Choroid plexus epithelial cell (primary cell): Measurements from ENCODE around the gene TSHR.
"Not testable (repeated sequence)": the region's sequence is repeated elsewhere in the genome, so short reads cannot be mapped to it uniquely, and the experiment has no call there.

Experiments
- DNase-seq: peaks from one replicate; pipeline ENCODE4 v3.0.0-alpha.2; 2010; ENCODE audit warnings: low read depth
- H3K4me3 ChIP-seq: 2 replicates; pipeline ENCODE4 v1.5.1; 2011; ENCODE audit warnings: low read depth, mild to moderate bottlenecking, control low read depth, low read length, moderate library complexity
- CTCF ChIP-seq: conservative IDR thresholded peaks from 2 replicates; pipeline ENCODE4 v1.5.1; 2011; ENCODE audit warnings: low read depth, mild to moderate bottlenecking, control low read depth, inconsistent platforms, low read length, moderate library complexity

The TSHR gene

GRCh38 chr14:81105378-81105777 lies 150.0 kb downstream of the TSHR start:
- no peak for DNase-seq
- no peak for TF ChIP-seq CTCF
- H3K4me3 ChIP-seq = no peak overlapping the region

GRCh38 chr14:81105961-81106360 lies 150.5 kb downstream of the TSHR start:
- DNase-seq = no peak
- TF ChIP-seq CTCF = no peak
- H3K4me3 ChIP-seq = no peak overlapping the region

- H3K4me3 ChIP-seq = no peak overlapping the region
- DNase-seq = no peak
- TF ChIP-seq CTCF = no peak
Observed at GRCh38 chr14:81110186-81110585, 154.8 kb downstream of the TSHR start.

- DNase-seq = no peak
- H3K4me3 ChIP-seq = no peak overlapping the region
- TF ChIP-seq CTCF = no peak
Observed at GRCh38 chr14:81113176-81113575, 157.8 kb downstream of the TSHR start.

- not testable (repeated sequence) for DNase-seq, H3K4me3 ChIP-seq
Observed at GRCh38 chr14:81113945-81114820, 158.8 kb downstream of the TSHR start.

GRCh38 chr14:81120501-81120900 lies 165.1 kb downstream of the TSHR start:
- TF ChIP-seq CTCF = no peak
- no peak overlapping the region for H3K4me3 ChIP-seq
- DNase-seq = no peak

- no peak overlapping the region for H3K4me3 ChIP-seq
- DNase-seq = no peak
- TF ChIP-seq CTCF = no peak
Observed at GRCh38 chr14:81122326-81122725, 166.9 kb downstream of the TSHR start.
